ENCODE measurements around the gene LIN52.

GRCh38 chr14:74083161-74083560 is 1.6 kb upstream of the LIN52 start:
- TF ChIP-seq EZH2 (optimal IDR thresholded peaks at IDR 0.05; ENCODE audit: low read depth, low read length) (no peak), EZH2phosphoT487 (IDR thresholded peaks at IDR 0.05; ENCODE audit: low read length) (no peak), CTCF (IDR thresholded peaks at IDR 0.05; ENCODE audit: low read length) (no peak)

All from MM.1S (cell line).